H54 (cell line): ENCODE results near the gene IRAK2.
"Not testable (repeated sequence)": the region's sequence is repeated elsewhere in the genome, so short reads cannot be mapped to it uniquely, and the experiment has no call there.

Source experiments
- DNase-seq: peaks from one replicate; pipeline ENCODE4 v3.0.0; 2011; ENCODE audit warnings: low spot score, mixed read lengths; ENCODE audit not compliant: insufficient read length
- FAIRE-seq: peaks from 3 replicates; lab custom pipeline; 2011; peaks lifted over from hg19 to GRCh38; lab: Jason Lieb, UNC
- POLR2A ChIP-seq: IDR thresholded peaks from 2 replicates; pipeline ENCODE4 v1.6.1; 2011; ENCODE audit warnings: low read depth, mild to moderate bottlenecking, low read length

IRAK2 gene

GRCh38 chr3:10164546-10165393, at the start of gene IRAK2:
Gene IRAK2, plus strand, starts transcription at chr3:10164919. Its CDS starts 36 bp downstream, at chr3:10164955.
- peak; percentile 76 for DNase-seq
- TF ChIP-seq POLR2A = peak; percentile 93
- FAIRE-seq = no peak

- DNase-seq (peak; percentile 95), FAIRE-seq (peak; percentile 83)
- peak; percentile 93 for TF ChIP-seq POLR2A
These were observed 49.2 kb upstream of the IRAK2 start, which contains the start of gene BRK1 for GRCh38 chr3:10115326-10116137. Gene BRK1, plus strand, starts transcription at chr3:10115675. Its CDS starts 27 bp downstream, at chr3:10115702.

GRCh38 chr3:10116138-10116460, 48.6 kb upstream of the IRAK2 start:
- FAIRE-seq (no peak), DNase-seq (peak; percentile 17)
- TF ChIP-seq POLR2A = no peak

- no peak for TF ChIP-seq POLR2A
- FAIRE-seq (no peak), DNase-seq (no peak)
These were observed 47.8 kb upstream of the IRAK2 start for GRCh38 chr3:10116928-10117327.

GRCh38 chr3:10119376-10119775, 45.3 kb upstream of the IRAK2 start:
- no peak for TF ChIP-seq POLR2A
- no peak for DNase-seq

GRCh38 chr3:10121064-10121463, 43.7 kb upstream of the IRAK2 start:
- FAIRE-seq (no peak), DNase-seq (no peak)
- TF ChIP-seq POLR2A = no peak

More at GRCh38 chr3:10119376-10119775, 45.3 kb upstream of the IRAK2 start:
- no peak for FAIRE-seq

GRCh38 chr3:10122724-10123123, 42.0 kb upstream of the IRAK2 start:
- DNase-seq (no peak), FAIRE-seq (no peak)
- no peak for TF ChIP-seq POLR2A

GRCh38 chr3:10135872-10136271, 28.8 kb upstream of the IRAK2 start:
- DNase-seq, FAIRE-seq: not testable (repeated sequence)

GRCh38 chr3:10136426-10137005, 28.2 kb upstream of the IRAK2 start:
- no peak for TF ChIP-seq POLR2A
- DNase-seq = no peak
- no peak for FAIRE-seq

- no peak for FAIRE-seq
- no peak for TF ChIP-seq POLR2A
- no peak for DNase-seq
These were observed 27.5 kb upstream of the IRAK2 start for GRCh38 chr3:10137178-10137577.

- FAIRE-seq (no peak), DNase-seq (no peak)
- no peak for TF ChIP-seq POLR2A
These were observed 23.6 kb upstream of the IRAK2 start for GRCh38 chr3:10140996-10141546.

- TF ChIP-seq POLR2A = no peak
- no peak for FAIRE-seq
- no peak for DNase-seq
These were observed 21.8 kb upstream of the IRAK2 start for GRCh38 chr3:10142707-10143560.

- FAIRE-seq (no peak), DNase-seq (no peak)
- no peak for TF ChIP-seq POLR2A
These were observed 19.0 kb upstream of the IRAK2 start for GRCh38 chr3:10145685-10146084.
